WTC11 (cell line): Measurements from ENCODE around the gene METTL6.

Source experiments
- CREB1 ChIP-seq: sonication (generic); formaldehyde crosslinking; IDR thresholded peaks from 2 replicates; pipeline ENCODE4 v1.8.0; 2023; ENCODE audit warnings: mild to moderate bottlenecking, missing genetic modification reagents
- FOXP4 ChIP-seq: sonication (generic); formaldehyde crosslinking; IDR thresholded peaks from 2 replicates; pipeline ENCODE4 v1.8.0; 2022; ENCODE audit warnings: mild to moderate bottlenecking, missing genetic modification reagents
- JUN ChIP-seq: sonication (generic); formaldehyde crosslinking; IDR thresholded peaks from 2 replicates; pipeline ENCODE4 v1.8.0; 2023; ENCODE audit warnings: mild to moderate bottlenecking, missing genetic modification reagents
- NR2C2 ChIP-seq: sonication (generic); formaldehyde crosslinking; IDR thresholded peaks from 2 replicates; pipeline ENCODE4 v1.8.0; 2022; ENCODE audit warnings: mild to moderate bottlenecking, missing genetic modification reagents
- ZNF317 ChIP-seq: sonication (generic); formaldehyde crosslinking; IDR thresholded peaks from 2 replicates; pipeline ENCODE4 v1.8.1; 2023; ENCODE audit warnings: low read depth, mild to moderate bottlenecking, moderate library complexity, missing genetic modification reagents, borderline replicate concordance
- ZNF416 ChIP-seq: fragments of 250-450 bp; sonication (Bioruptor Pico); IDR thresholded peaks from 2 replicates; pipeline ENCODE4 v1.9.0; 2021; ENCODE audit warnings: mild to moderate bottlenecking, inconsistent platforms
- TF ChIP-seq, protein P1 (sequence below): sonication (generic); formaldehyde crosslinking; IDR thresholded peaks from 2 replicates; pipeline ENCODE4 v1.8.0; 2022; ENCODE audit warnings: mild to moderate bottlenecking, missing genetic modification reagents
- TF ChIP-seq, protein P2 (sequence below): fragments of 200-600 bp; IDR thresholded peaks from 2 replicates; pipeline ENCODE4 v1.8.0; 2022; ENCODE audit warnings: antibody characterized with exemption
- TF ChIP-seq, protein P3 (sequence below): sonication (generic); formaldehyde crosslinking; IDR thresholded peaks from 2 replicates; pipeline ENCODE4 v1.8.1; 2022; ENCODE audit warnings: mild to moderate bottlenecking, missing genetic modification reagents, moderate library complexity, borderline replicate concordance
- TF ChIP-seq, protein P4 (sequence below): sonication (generic); formaldehyde crosslinking; IDR thresholded peaks from 2 replicates; pipeline ENCODE4 v1.8.1; 2022; ENCODE audit warnings: mild to moderate bottlenecking, moderate library complexity, missing genetic modification reagents

DNA sequence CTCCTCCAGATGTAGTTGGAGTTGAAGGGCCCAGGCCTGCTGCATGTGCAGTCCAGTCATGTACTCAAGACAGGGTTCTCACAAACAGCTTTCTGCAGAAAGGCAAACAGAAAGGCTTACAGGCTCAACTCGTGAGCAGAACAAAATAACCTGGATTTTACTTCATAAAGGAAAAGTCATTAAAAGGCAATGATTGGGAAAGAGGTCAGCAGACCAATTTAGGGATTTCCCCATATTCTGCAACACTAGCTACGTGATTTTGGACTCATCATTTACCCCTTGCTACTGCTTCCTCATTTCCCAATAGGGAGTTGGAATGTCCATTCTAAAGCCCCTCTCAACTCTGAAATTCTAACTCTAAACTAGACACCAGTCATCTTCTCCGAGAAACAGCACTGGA, 18.1 kb downstream of the METTL6 start:
- TF ChIP-seq, protein P1, sequence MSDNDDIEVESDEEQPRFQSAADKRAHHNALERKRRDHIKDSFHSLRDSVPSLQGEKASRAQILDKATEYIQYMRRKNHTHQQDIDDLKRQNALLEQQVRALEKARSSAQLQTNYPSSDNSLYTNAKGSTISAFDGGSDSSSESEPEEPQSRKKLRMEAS (CRISPR knock-in tag): no peak
- TF ChIP-seq JUN (CRISPR knock-in tag) (no peak), FOXP4 (CRISPR knock-in tag) (no peak), ZNF317 (CRISPR knock-in tag) (no peak), CREB1 (CRISPR knock-in tag) (no peak), ZNF416 (no peak), NR2C2 (CRISPR knock-in tag) (no peak)
- TF ChIP-seq, protein P2, sequence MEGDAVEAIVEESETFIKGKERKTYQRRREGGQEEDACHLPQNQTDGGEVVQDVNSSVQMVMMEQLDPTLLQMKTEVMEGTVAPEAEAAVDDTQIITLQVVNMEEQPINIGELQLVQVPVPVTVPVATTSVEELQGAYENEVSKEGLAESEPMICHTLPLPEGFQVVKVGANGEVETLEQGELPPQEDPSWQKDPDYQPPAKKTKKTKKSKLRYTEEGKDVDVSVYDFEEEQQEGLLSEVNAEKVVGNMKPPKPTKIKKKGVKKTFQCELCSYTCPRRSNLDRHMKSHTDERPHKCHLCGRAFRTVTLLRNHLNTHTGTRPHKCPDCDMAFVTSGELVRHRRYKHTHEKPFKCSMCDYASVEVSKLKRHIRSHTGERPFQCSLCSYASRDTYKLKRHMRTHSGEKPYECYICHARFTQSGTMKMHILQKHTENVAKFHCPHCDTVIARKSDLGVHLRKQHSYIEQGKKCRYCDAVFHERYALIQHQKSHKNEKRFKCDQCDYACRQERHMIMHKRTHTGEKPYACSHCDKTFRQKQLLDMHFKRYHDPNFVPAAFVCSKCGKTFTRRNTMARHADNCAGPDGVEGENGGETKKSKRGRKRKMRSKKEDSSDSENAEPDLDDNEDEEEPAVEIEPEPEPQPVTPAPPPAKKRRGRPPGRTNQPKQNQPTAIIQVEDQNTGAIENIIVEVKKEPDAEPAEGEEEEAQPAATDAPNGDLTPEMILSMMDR: no peak
- TF ChIP-seq, protein P3, sequence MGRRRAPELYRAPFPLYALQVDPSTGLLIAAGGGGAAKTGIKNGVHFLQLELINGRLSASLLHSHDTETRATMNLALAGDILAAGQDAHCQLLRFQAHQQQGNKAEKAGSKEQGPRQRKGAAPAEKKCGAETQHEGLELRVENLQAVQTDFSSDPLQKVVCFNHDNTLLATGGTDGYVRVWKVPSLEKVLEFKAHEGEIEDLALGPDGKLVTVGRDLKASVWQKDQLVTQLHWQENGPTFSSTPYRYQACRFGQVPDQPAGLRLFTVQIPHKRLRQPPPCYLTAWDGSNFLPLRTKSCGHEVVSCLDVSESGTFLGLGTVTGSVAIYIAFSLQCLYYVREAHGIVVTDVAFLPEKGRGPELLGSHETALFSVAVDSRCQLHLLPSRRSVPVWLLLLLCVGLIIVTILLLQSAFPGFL (CRISPR knock-in tag): no peak
- TF ChIP-seq, protein P4, sequence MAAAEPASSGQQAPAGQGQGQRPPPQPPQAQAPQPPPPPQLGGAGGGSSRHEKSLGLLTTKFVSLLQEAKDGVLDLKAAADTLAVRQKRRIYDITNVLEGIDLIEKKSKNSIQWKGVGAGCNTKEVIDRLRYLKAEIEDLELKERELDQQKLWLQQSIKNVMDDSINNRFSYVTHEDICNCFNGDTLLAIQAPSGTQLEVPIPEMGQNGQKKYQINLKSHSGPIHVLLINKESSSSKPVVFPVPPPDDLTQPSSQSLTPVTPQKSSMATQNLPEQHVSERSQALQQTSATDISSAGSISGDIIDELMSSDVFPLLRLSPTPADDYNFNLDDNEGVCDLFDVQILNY (CRISPR knock-in tag): no peak
